Measurements from ENCODE around the gene PRIM2.

- TF ChIP-seq, protein P1, sequence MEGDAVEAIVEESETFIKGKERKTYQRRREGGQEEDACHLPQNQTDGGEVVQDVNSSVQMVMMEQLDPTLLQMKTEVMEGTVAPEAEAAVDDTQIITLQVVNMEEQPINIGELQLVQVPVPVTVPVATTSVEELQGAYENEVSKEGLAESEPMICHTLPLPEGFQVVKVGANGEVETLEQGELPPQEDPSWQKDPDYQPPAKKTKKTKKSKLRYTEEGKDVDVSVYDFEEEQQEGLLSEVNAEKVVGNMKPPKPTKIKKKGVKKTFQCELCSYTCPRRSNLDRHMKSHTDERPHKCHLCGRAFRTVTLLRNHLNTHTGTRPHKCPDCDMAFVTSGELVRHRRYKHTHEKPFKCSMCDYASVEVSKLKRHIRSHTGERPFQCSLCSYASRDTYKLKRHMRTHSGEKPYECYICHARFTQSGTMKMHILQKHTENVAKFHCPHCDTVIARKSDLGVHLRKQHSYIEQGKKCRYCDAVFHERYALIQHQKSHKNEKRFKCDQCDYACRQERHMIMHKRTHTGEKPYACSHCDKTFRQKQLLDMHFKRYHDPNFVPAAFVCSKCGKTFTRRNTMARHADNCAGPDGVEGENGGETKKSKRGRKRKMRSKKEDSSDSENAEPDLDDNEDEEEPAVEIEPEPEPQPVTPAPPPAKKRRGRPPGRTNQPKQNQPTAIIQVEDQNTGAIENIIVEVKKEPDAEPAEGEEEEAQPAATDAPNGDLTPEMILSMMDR (IDR thresholded peaks at IDR 0.05; ENCODE audit: low read depth, low read length) = no peak
- TF ChIP-seq MYC (IDR thresholded peaks at IDR 0.05; ENCODE audit: low read depth, low read length) = no peak
Observed at GRCh38 chr6:57275384-57275783, 42.0 kb upstream of the PRIM2 start.

Measured in NB4 (cell line).